SU-DHL-6 (cell line): Measurements from ENCODE around the gene DPP10.

ENCODE experiments used
- H2AFZ ChIP-seq: fragments of 200-600 bp; sonication (generic); 2 replicates; pipeline ENCODE4 v1.6.1; 2014; ENCODE audit warnings: low read depth, mild to moderate bottlenecking, moderate library complexity, mixed read lengths, antibody characterized with exemption, low read length; ENCODE audit not compliant: severe bottlenecking
- H3F3A ChIP-seq: fragments of 200-600 bp; shearing (Covaris generic); 2 replicates; pipeline ENCODE4 v1.6.0; 2016; ENCODE audit warnings: antibody characterized with exemption, mild to moderate bottlenecking; ENCODE audit not compliant: insufficient read depth
- H3K27ac ChIP-seq: fragments of 200-600 bp; sonication (generic); 2 replicates; pipeline ENCODE4 v1.5.1; 2016; ENCODE audit warnings: low read depth, mild to moderate bottlenecking, low read length, moderate library complexity, mixed read lengths
- H3K27me3 ChIP-seq: fragments of 200-600 bp; sonication (generic), shearing (Covaris generic); 2 replicates; pipeline ENCODE4 v1.6.0; 2014; ENCODE audit warnings: mild to moderate bottlenecking, low read length
- H3K36me3 ChIP-seq: fragments of 200-600 bp; sonication (generic); 2 replicates; pipeline ENCODE4 v1.6.1; 2014; ENCODE audit warnings: mild to moderate bottlenecking, low read length, mixed read lengths
- H3K4me2 ChIP-seq: fragments of 300-600, 200-600 bp; shearing (Covaris generic), sonication (generic); 2 replicates; pipeline ENCODE4 v1.6.0; 2014; ENCODE audit warnings: low read length, low read depth, mild to moderate bottlenecking; ENCODE audit not compliant: poor library complexity, severe bottlenecking
- H3K4me3 ChIP-seq: fragments of 200-600 bp; sonication (generic); 2 replicates; pipeline ENCODE4 v1.5.1; 2014; ENCODE audit warnings: antibody characterized with exemption, low read length, mild to moderate bottlenecking, mixed read lengths; ENCODE audit not compliant: insufficient read depth, poor library complexity, severe bottlenecking
- H3K79me2 ChIP-seq: fragments of 200-600 bp; sonication (generic); 2 replicates; pipeline ENCODE4 v1.6.1; 2014; ENCODE audit warnings: mild to moderate bottlenecking, low read length, moderate library complexity; ENCODE audit not compliant: insufficient read depth
- H3K9ac ChIP-seq: fragments of 200-600 bp; sonication (generic); 2 replicates; pipeline ENCODE4 v1.7.0; 2014; ENCODE audit warnings: mild to moderate bottlenecking, low read length
- H3K9me2 ChIP-seq: fragments of 200-600 bp; sonication (generic); replicated peaks from 2 replicates; pipeline ENCODE4 v1.6.1; 2014; ENCODE audit warnings: low read length; ENCODE audit not compliant: insufficient read depth
- H3K9me3 ChIP-seq: fragments of 200-600 bp; sonication (generic); 2 replicates; pipeline ENCODE4 v1.6.1; 2014; ENCODE audit warnings: low read length, mixed read lengths; ENCODE audit not compliant: insufficient read depth
- H4K20me1 ChIP-seq: fragments of 200-600 bp; sonication (generic); 2 replicates; pipeline ENCODE4 v1.6.1; 2014; ENCODE audit warnings: low read depth, mild to moderate bottlenecking, antibody characterized with exemption, low read length, moderate library complexity, mixed read lengths
- CTCF ChIP-seq: fragments of 200-600 bp; sonication (generic); IDR thresholded peaks from one replicate; pipeline ENCODE4 v1.5.1; 2017; ENCODE audit warnings: antibody characterized with exemption, mild to moderate bottlenecking, low read length, moderate library complexity; ENCODE audit not compliant: insufficient read depth, poor library complexity, severe bottlenecking
- EZH2phosphoT487 ChIP-seq: fragments of 200-600 bp; sonication (generic), shearing (Covaris generic); conservative IDR thresholded peaks from 2 replicates; pipeline ENCODE4 v1.6.1; 2018; ENCODE audit warnings: mild to moderate bottlenecking, antibody characterized with exemption, low read length, moderate library complexity, mixed read lengths

Gene DPP10

GRCh38 chr2:115077626-115078025 lies 635.2 kb downstream of the DPP10 start:
- Histone ChIP-seq H3K27ac (no peak overlapping the region), H3K27me3 (no peaks in the 10 kb centered on the region), H3F3A (no peaks in the 10 kb centered on the region), H3K36me3 (no peaks in the 10 kb centered on the region), H3K4me3 (no peak overlapping the region), H2AFZ (no peak overlapping the region), H3K4me2 (no peak overlapping the region), H3K9me2 (no peaks in the 10 kb centered on the region), H4K20me1 (no peaks in the 10 kb centered on the region), H3K9me3 (no peaks in the 10 kb centered on the region), H3K9ac (no peak overlapping the region), H3K79me2 (no peaks in the 10 kb centered on the region)
- TF ChIP-seq EZH2phosphoT487, result no peak
- TF ChIP-seq CTCF, result no peak

- Histone ChIP-seq H3K9ac (no peak overlapping the region), H3K4me2 (no peak overlapping the region), H3K9me2 (no peaks in the 10 kb centered on the region), H3K4me3 (no peak overlapping the region), H2AFZ (no peak overlapping the region), H3K79me2 (no peaks in the 10 kb centered on the region), H3K27ac (no peak overlapping the region), H3K9me3 (no peaks in the 10 kb centered on the region), H4K20me1 (no peaks in the 10 kb centered on the region), H3K27me3 (no peaks in the 10 kb centered on the region), H3F3A (no peaks in the 10 kb centered on the region), H3K36me3 (no peaks in the 10 kb centered on the region)
- no peak for TF ChIP-seq EZH2phosphoT487
- no peak for TF ChIP-seq CTCF
These were observed 640.8 kb downstream of the DPP10 start for GRCh38 chr2:115083225-115083624.

- H3K27ac ChIP-seq, result no peak overlapping the region
- no peak overlapping the region for H3K9ac ChIP-seq
- no peaks in the 10 kb centered on the region for H3K36me3 ChIP-seq
- no peaks in the 10 kb centered on the region for H3F3A ChIP-seq
- no peaks in the 10 kb centered on the region for H3K79me2 ChIP-seq
- no peaks in the 10 kb centered on the region for H3K27me3 ChIP-seq
- no peak overlapping the region for H3K4me2 ChIP-seq
- no peaks in the 10 kb centered on the region for H3K9me2 ChIP-seq
- TF ChIP-seq EZH2phosphoT487 (no peak), CTCF (no peak)
- no peaks in the 10 kb centered on the region for H4K20me1 ChIP-seq
- no peak overlapping the region for H2AFZ ChIP-seq
- H3K9me3 ChIP-seq, result no peaks in the 10 kb centered on the region
- no peak overlapping the region for H3K4me3 ChIP-seq
These were observed 641.3 kb downstream of the DPP10 start for GRCh38 chr2:115083711-115084110.
